Esophagus squamous epithelium (tissue), 5 donors: ENCODE data around the gene CEBPB. TPM values are rescaled to one million over a fixed set of nuclear protein-coding genes. Genes with fewer than 3 reads are reported as not detected.

Experiments used
- DNase-seq: peaks from one replicate; lab custom pipeline; 2025; lab: John Stamatoyannopoulos, UW
- H3K27ac ChIP-seq, 4 donors: fragments of 200-600 bp; sonication (generic); one replicate each; pipeline ENCODE4 v1.5.1; 2016 to 2019; ENCODE audit warnings: mild to moderate bottlenecking in 1 of 4
- H3K27me3 ChIP-seq, 4 donors: fragments of 200-600 bp; sonication (generic); 1 replicate in 3 of 4; 2 replicates in 1 of 4; pipeline versions ENCODE4 v1.5.1 to v1.6.0; 2017 to 2021; ENCODE audit warnings: antibody characterized with exemption in 1 of 4
- H3K36me3 ChIP-seq, 3 donors: fragments of 200-600 bp; sonication (generic); one replicate each; pipeline ENCODE4 v1.5.1; 2016 to 2019
- H3K4me1 ChIP-seq, 3 donors: fragments of 200-600 bp; sonication (generic); one replicate each; pipeline ENCODE4 v1.5.1; 2017 to 2019
- H3K4me3 ChIP-seq, 4 donors: fragments of 200-600 bp; sonication (generic); 1 replicate in 3 of 4; 2 replicates in 1 of 4; pipeline ENCODE4 v1.5.1; 2016 to 2019; ENCODE audit warnings: mild to moderate bottlenecking in 2 of 4, moderate library complexity in 1 of 4
- H3K9me3 ChIP-seq, 3 donors: fragments of 200-600 bp; sonication (generic); one replicate each; pipeline ENCODE4 v1.5.1; 2016 to 2019
- POLR2A ChIP-seq, 4 donors: fragments of 450-650 bp; IDR thresholded peaks; one replicate each; pipeline ENCODE4 v1.6.1; 2017; ENCODE audit warnings: antibody characterized with exemption in 4 of 4, mild to moderate bottlenecking in 4 of 4, moderate library complexity in 3 of 4
- WGBS, 2 donors: methylation state at CpG; one replicate each; pipeline ENCODE4 v1.1.5; 2018; 5-methylcytosine and 5-hydroxymethylcytosine counted together
- intact Hi-C: fragments of 100-400 bp; cut with DNase I; formaldehyde crosslinking; loops from one replicate; pipeline ENCODE4 v1.15.0; 2022
- total RNA-seq, 4 donors: library from RNA; depleted of rRNA; stranded (reverse); fragments of >200 nt; gene quantifications; one replicate each; pipeline ENCODE4 v1.1.0, GENCODE V29; 2016
- TF ChIP-seq, protein P1 (sequence below), 6 experiments: fragments of 450-650 bp in 4 of 6; fragments of 200-600 bp in 2 of 6; sonication (generic) in 2 of 6; IDR thresholded peaks; one replicate each; pipeline ENCODE4 v1.5.1; 2016 to 2019; ENCODE audit warnings: antibody characterized with exemption in 6 of 6, mild to moderate bottlenecking in 4 of 6, moderate library complexity in 4 of 6
- donor health status: DM: yes; HTN: yes; CAD: no.

CEBPB gene
- total RNA-seq, 4 donors from 2014 or later: 31.3 to 46.5 (median 38.2) TPM

DNA sequence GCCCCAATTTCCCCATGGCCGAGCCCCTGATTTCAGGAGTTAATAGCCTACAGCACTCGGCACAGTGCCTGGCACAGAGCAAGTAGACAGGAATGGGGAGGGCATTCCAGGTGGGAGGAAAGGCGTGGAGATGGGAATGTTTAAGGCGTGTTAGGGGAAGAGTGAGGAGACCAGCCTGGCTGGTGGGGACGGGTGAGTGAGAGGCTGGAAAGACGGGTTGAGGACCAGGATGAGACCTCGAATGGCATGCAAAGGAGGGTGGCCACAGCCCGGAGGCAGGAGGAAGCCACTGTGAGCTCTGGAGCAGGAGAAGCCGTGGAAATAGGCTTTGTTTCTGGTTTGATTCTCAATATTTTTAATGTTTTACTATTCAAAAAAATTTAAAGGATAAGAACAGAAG lies 49.5 kb downstream of the CEBPB start:
- intact Hi-C loops: no loop called here
- no peaks in the 10 kb centered on the region for H3K9me3 ChIP-seq
- TF ChIP-seq, protein P1, sequence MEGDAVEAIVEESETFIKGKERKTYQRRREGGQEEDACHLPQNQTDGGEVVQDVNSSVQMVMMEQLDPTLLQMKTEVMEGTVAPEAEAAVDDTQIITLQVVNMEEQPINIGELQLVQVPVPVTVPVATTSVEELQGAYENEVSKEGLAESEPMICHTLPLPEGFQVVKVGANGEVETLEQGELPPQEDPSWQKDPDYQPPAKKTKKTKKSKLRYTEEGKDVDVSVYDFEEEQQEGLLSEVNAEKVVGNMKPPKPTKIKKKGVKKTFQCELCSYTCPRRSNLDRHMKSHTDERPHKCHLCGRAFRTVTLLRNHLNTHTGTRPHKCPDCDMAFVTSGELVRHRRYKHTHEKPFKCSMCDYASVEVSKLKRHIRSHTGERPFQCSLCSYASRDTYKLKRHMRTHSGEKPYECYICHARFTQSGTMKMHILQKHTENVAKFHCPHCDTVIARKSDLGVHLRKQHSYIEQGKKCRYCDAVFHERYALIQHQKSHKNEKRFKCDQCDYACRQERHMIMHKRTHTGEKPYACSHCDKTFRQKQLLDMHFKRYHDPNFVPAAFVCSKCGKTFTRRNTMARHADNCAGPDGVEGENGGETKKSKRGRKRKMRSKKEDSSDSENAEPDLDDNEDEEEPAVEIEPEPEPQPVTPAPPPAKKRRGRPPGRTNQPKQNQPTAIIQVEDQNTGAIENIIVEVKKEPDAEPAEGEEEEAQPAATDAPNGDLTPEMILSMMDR (IDR thresholded peaks at IDR 0.05): no peak
- no peak for TF ChIP-seq POLR2A (IDR thresholded peaks at IDR 0.05)
- peaks cover 9 to 38% (median 19%) of the 10 kb centered on the region in 3 donors for H3K4me1 ChIP-seq
- H3K27me3 ChIP-seq: no peaks in the 10 kb centered on the region
- H3K36me3 ChIP-seq: no peaks in the 10 kb centered on the region
- H3K27ac ChIP-seq: no peak overlapping the region
- 41 to 57% methylated on average over 8 to 9 of the region's 9 CpGs for WGBS, 2 donors
- DNase-seq: no peak
- no peak overlapping the region for H3K4me3 ChIP-seq

DNA sequence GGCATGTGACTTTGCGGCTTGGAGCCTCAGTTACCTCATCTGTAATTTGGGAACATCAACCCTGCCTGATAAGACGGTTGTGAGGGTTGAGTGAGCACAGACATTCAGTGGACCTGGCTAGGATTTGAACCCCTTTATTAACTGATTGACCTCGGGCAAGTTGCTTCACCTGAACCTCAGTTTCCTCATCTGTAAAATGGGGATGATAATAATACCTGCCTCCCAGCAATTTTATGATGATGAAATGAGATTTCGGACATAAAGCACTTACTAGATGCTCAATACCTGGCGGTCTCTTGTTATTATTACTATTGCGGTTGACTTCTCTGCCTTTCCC lies 51.5 kb downstream of the CEBPB start:
- Histone ChIP-seq H3K9me3 (no peaks in the 10 kb centered on the region), H3K27me3 (no peaks in the 10 kb centered on the region), H3K36me3 (no peaks in the 10 kb centered on the region), H3K4me3 (no peak overlapping the region), H3K4me1 (peaks cover 25 to 59% (median 27%) of the 10 kb centered on the region in 3 donors), H3K27ac (no peak overlapping the region)
- intact Hi-C loops: no loop called here
- TF ChIP-seq, protein P1 (IDR thresholded peaks at IDR 0.05): no peak
- no peak for TF ChIP-seq POLR2A (IDR thresholded peaks at IDR 0.05)
- DNase-seq: no peak
- 85 to 98% methylated on average over 6 of the region's 6 CpGs for WGBS, 2 donors

Other genes starting within 250 kb of the CEBPB start
- gene SNAI1, start 207.8 kb upstream of the CEBPB start, total RNA-seq: 1 to 10 TPM in 1 of 4 donors, under 1 TPM in 2, not detected in 1; 0.44 to 1.3 (median 0.75) TPM
- gene UBE2V1, start 77.7 kb upstream of the CEBPB start, total RNA-seq: 10 to 100 TPM; 44.4 to 80.7 (median 63.4) TPM
- gene PEDS1, start 37.1 kb upstream of the CEBPB start, total RNA-seq: 10 to 100 TPM; 32.8 to 54.0 (median 46.7) TPM